HepG2 (cell line): ENCODE data around the gene INAFM2. TPM values are rescaled to one million over a fixed set of nuclear protein-coding genes. Genes with fewer than 3 reads are reported as not detected.

Source experiments
- CREM ChIP-seq, 2 experiments: sonication (generic) in 1 of 2; formaldehyde crosslinking in 1 of 2; IDR thresholded peaks; 2 replicates each; pipeline versions ENCODE4 v1.4.0 to v1.6.1; 2016 to 2020; ENCODE audit warnings: antibody characterized with exemption in 1 of 2, mild to moderate bottlenecking in 1 of 2, missing genetic modification reagents in 1 of 2
- DNMT1 ChIP-seq: sonication (generic); formaldehyde crosslinking; IDR thresholded peaks from 2 replicates; pipeline ENCODE4 v1.5.1; 2020; ENCODE audit warnings: mild to moderate bottlenecking, missing genetic modification reagents
- HNRNPK ChIP-seq: fragments of 200-400 bp; formaldehyde crosslinking; IDR thresholded peaks from 2 replicates; pipeline ENCODE4 v1.6.1; 2018; ENCODE audit warnings: low read length, low read depth, moderate library complexity, mild to moderate bottlenecking; ENCODE audit not compliant: poor library complexity, severe bottlenecking
- ISX ChIP-seq: sonication (generic); formaldehyde crosslinking; conservative IDR thresholded peaks from 2 replicates; pipeline ENCODE4 v1.5.0; 2020; ENCODE audit warnings: missing genetic modification reagents
- MAFK ChIP-seq, 2 experiments: IDR thresholded peaks in 1 of 2; conservative IDR thresholded peaks in 1 of 2; 2 replicates each; pipeline ENCODE4 v1.6.1; 2011; ENCODE audit warnings: improper control_type of control experiment in 2 of 2, low read length in 2 of 2
- POLR2AphosphoS2 ChIP-seq: IDR thresholded peaks from 2 replicates; pipeline ENCODE4 v1.6.1; 2011; ENCODE audit warnings: low read depth, low read length, improper control_type of control experiment
- ZNF136 ChIP-seq: sonication (generic); formaldehyde crosslinking; IDR thresholded peaks from 2 replicates; pipeline ENCODE4 v1.8.1; 2022; ENCODE audit warnings: low read depth, mild to moderate bottlenecking, moderate library complexity, missing genetic modification reagents
- ZNF354B ChIP-seq: sonication (generic); formaldehyde crosslinking; IDR thresholded peaks from 2 replicates; pipeline ENCODE4 v1.8.0; 2022; ENCODE audit warnings: mild to moderate bottlenecking, missing genetic modification reagents
- polyA plus RNA-seq, 8 experiments: library from polyadenylated mRNA; depleted of rRNA in 3 of 8; stranded (reverse) in 7 of 8; unstranded in 1 of 8; fragments of >200 nt; fragmentation: Illumina TruSeq in 4 of 8; extraction: Trizol in 4 of 8; gene quantifications; 2 replicates each; pipeline versions ENCODE4 v1.2.1 to v1.2.3, GENCODE V29; 2011 to 2016; ENCODE audit warnings: low read depth in 4 of 8, missing spikeins in 1 of 8, mixed read lengths in 1 of 8; ENCODE audit not compliant: insufficient read depth in 1 of 8
- total RNA-seq, 5 experiments: library from RNA; depleted of rRNA; stranded (reverse); fragments of >200 nt; fragmentation: Illumina TruSeq; extraction: Trizol; gene quantifications; 2 replicates each; pipeline ENCODE4 v1.2.3, GENCODE V29; 2016; ENCODE audit warnings: low read depth in 1 of 5
- TF ChIP-seq, protein P1 (sequence below): sonication (generic); formaldehyde crosslinking; IDR thresholded peaks from 2 replicates; pipeline ENCODE4 v1.4.0; 2020; ENCODE audit warnings: mild to moderate bottlenecking, missing genetic modification reagents
- TF ChIP-seq, protein P2 (sequence below), 2 experiments: sonication (generic) in 1 of 2; formaldehyde crosslinking in 1 of 2; IDR thresholded peaks; 2 replicates each; pipeline versions ENCODE4 v1.6.1 to v1.9.0; 2014 to 2022; ENCODE audit warnings: antibody characterized with exemption in 1 of 2, borderline replicate concordance in 1 of 2, inconsistent platforms in 1 of 2, low read depth in 1 of 2, missing genetic modification reagents in 1 of 2
- TF ChIP-seq, protein P3 (sequence below): sonication (generic); formaldehyde crosslinking; IDR thresholded peaks from 2 replicates; pipeline ENCODE4 v1.5.1; 2020; ENCODE audit warnings: missing genetic modification reagents, mild to moderate bottlenecking, borderline replicate concordance

INAFM2 gene
- total and polyA plus RNA-seq, 2 of the 13 experiments (the other 11 are each of a cell fraction or from before 2014, with no cell fraction given) = 5.5 to 6.5 TPM

GRCh38 chr15:40357723-40358470 lies 34.4 kb downstream of the INAFM2 start, which contains the start of gene DISP2 (continued):
- no peak for TF ChIP-seq ZNF354B (CRISPR knock-in tag)
- 0 out of 2 replicates have a peak, but pooled peaks have one; percentile 14 for TF ChIP-seq DNMT1
- TF ChIP-seq, protein P1, sequence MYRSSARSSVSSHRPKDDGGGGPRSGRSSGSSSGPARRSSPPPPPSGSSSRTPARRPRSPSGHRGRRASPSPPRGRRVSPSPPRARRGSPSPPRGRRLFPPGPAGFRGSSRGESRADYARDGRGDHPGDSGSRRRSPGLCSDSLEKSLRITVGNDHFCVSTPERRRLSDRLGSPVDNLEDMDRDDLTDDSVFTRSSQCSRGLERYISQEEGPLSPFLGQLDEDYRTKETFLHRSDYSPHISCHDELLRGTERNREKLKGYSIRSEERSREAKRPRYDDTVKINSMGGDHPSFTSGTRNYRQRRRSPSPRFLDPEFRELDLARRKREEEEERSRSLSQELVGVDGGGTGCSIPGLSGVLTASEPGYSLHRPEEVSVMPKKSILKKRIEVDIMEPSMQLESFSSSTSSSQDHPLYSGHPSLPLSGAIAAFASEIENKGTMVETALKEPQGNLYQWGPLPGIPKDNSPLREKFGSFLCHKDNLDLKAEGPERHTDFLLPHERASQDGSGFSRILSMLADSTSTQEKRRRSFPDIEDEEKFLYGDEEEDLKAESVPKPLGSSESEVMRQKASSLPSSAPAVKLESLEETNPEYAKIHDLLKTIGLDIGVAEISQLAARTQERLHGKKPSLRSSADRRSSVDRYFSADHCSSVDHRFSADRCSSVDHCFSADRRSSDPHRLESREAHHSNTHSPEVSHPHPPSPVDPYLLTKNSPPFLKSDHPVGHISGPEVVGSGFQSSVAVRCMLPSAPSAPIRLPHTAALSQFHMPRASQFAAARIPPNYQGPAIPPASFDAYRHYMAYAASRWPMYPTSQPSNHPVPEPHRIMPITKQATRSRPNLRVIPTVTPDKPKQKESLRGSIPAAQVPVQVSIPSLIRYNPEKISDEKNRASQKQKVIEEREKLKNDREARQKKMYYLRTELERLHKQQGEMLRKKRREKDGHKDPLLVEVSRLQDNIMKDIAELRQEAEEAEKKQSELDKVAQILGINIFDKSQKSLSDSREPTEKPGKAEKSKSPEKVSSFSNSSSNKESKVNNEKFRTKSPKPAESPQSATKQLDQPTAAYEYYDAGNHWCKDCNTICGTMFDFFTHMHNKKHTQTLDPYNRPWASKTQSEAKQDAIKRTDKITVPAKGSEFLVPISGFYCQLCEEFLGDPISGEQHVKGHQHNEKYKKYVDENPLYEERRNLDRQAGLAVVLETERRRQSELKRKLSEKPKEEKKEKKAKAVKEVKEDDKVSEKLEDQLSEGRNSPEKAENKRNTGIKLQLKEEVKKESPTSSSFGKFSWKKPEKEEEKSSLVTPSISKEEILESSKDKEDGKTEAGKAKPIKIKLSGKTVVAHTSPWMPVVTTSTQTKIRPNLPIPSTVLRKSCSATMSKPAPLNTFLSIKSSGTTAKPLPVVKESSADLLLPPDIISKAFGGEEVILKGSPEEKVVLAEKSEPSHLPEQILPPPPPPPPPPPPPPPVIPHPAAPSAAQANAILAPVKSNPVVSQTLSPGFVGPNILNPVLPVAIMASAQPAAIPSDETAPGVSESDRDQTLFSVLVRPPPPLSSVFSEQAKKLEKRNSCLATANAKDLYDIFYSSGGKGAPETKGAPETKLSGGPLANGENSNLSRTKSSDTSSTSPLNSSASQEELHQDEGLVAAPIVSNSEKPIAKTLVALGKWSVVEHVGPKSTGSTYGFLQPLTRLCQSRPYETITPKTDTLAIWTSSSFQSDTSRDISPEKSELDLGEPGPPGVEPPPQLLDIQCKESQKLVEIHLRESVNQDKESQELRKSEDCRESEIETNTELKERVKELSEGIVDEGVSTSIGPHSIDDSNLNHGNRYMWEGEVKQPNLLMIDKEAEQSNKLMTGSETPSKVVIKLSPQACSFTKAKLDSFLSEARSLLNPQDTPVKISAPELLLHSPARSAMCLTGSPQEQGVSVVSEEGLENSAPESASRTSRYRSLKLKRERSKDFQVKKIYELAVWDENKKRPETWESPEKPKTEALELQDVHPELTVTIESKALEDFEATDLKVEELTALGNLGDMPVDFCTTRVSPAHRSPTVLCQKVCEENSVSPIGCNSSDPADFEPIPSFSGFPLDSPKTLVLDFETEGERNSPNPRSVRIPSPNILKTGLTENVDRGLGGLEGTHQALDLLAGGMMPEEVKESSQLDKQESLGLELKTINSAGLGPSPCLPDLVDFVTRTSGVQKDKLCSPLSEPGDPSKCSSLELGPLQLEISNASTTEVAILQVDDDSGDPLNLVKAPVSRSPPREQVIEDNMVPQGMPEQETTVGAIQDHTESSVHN (CRISPR knock-in tag) = 0 out of 2 replicates have a peak, but pooled peaks have one; percentile 50
- TF ChIP-seq, protein P2, sequence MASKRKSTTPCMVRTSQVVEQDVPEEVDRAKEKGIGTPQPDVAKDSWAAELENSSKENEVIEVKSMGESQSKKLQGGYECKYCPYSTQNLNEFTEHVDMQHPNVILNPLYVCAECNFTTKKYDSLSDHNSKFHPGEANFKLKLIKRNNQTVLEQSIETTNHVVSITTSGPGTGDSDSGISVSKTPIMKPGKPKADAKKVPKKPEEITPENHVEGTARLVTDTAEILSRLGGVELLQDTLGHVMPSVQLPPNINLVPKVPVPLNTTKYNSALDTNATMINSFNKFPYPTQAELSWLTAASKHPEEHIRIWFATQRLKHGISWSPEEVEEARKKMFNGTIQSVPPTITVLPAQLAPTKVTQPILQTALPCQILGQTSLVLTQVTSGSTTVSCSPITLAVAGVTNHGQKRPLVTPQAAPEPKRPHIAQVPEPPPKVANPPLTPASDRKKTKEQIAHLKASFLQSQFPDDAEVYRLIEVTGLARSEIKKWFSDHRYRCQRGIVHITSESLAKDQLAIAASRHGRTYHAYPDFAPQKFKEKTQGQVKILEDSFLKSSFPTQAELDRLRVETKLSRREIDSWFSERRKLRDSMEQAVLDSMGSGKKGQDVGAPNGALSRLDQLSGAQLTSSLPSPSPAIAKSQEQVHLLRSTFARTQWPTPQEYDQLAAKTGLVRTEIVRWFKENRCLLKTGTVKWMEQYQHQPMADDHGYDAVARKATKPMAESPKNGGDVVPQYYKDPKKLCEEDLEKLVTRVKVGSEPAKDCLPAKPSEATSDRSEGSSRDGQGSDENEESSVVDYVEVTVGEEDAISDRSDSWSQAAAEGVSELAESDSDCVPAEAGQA (IDR thresholded peaks at IDR 0.05; ENCODE audit: low read depth) = no peak
- TF ChIP-seq, protein P2 (CRISPR knock-in tag; IDR thresholded peaks at IDR 0.05; ENCODE audit: borderline replicate concordance) = no peak
- TF ChIP-seq ISX = no peak
- no peak for TF ChIP-seq ZNF136 (CRISPR knock-in tag)
- TF ChIP-seq CREM (IDR thresholded peaks at IDR 0.05) = no peak
- TF ChIP-seq CREM (CRISPR knock-in tag; IDR thresholded peaks at IDR 0.05) = no peak
- TF ChIP-seq MAFK (conservative IDR thresholded peaks at IDR 0.05 in 1 of 2, IDR thresholded peaks at IDR 0.05 in 1 of 2; ENCODE audit: low read length in 2 of 2) = no peak
- TF ChIP-seq POLR2AphosphoS2 = no peak
- TF ChIP-seq, protein P3, sequence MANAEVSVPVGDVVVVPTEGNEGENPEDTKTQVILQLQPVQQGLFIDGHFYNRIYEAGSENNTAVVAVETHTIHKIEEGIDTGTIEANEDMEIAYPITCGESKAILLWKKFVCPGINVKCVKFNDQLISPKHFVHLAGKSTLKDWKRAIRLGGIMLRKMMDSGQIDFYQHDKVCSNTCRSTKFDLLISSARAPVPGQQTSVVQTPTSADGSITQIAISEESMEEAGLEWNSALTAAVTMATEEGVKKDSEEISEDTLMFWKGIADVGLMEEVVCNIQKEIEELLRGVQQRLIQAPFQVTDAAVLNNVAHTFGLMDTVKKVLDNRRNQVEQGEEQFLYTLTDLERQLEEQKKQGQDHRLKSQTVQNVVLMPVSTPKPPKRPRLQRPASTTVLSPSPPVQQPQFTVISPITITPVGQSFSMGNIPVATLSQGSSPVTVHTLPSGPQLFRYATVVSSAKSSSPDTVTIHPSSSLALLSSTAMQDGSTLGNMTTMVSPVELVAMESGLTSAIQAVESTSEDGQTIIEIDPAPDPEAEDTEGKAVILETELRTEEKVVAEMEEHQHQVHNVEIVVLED (CRISPR knock-in tag) = 0 out of 2 replicates have a peak, but pooled peaks have one; percentile 19
- no peak for TF ChIP-seq HNRNPK
